Neural crest cell (in vitro differentiated cells): ENCODE data around the gene LRTM2. TPM values are rescaled to one million over a fixed set of nuclear protein-coding genes. Genes with fewer than 3 reads are reported as not detected.

Source experiments
- DNase-seq: peaks from one replicate; pipeline ENCODE4 v3.0.0; 2021; ENCODE audit warnings: low read depth, mixed read lengths, low spot score
- H3K27ac Mint-ChIP-seq: one replicate; pipeline ENCODE4 v1.8.0; 2021; ENCODE audit warnings: mild to moderate bottlenecking, mixed read lengths; ENCODE audit not compliant: unreplicated experiment
- H3K27me3 Mint-ChIP-seq: 2 replicates; pipeline ENCODE4 v1.8.0; 2021; ENCODE audit warnings: low read depth, mild to moderate bottlenecking, mixed read lengths
- H3K36me3 Mint-ChIP-seq: 2 replicates; pipeline ENCODE4 v1.8.0; 2021; ENCODE audit warnings: low read depth, mild to moderate bottlenecking, mixed read lengths
- H3K4me1 Mint-ChIP-seq: 2 replicates; pipeline ENCODE4 v1.8.0; 2021; ENCODE audit warnings: mixed read lengths
- H3K4me3 Mint-ChIP-seq: one replicate; pipeline ENCODE4 v1.8.0; 2021; ENCODE audit warnings: mild to moderate bottlenecking, mixed read lengths
- H3K9me3 Mint-ChIP-seq: 2 replicates; pipeline ENCODE4 v1.8.0; 2021; ENCODE audit warnings: mixed read lengths
- total RNA-seq: library from RNA; stranded (reverse); gene quantifications from 2 replicates; pipeline ENCODE4 v1.2.1, GENCODE V29; 2021
- TF ChIP-seq, protein P1 (sequence below): fragments of 200-600 bp; sonication (generic); conservative IDR thresholded peaks from 2 replicates; pipeline ENCODE4 v1.5.0; 2021; ENCODE audit warnings: antibody characterized with exemption, mild to moderate bottlenecking

Gene LRTM2
- total RNA-seq, 1 donor from 2014 or later, result 0.19 TPM

GRCh38 chr12:1857086-1857485, 36.7 kb downstream of the LRTM2 start:
- Mint-ChIP-seq H3K27ac (no peak overlapping the region), H3K27me3 (no peaks in the 10 kb centered on the region), H3K9me3 (no peaks in the 10 kb centered on the region), H3K4me3 (no peak overlapping the region), H3K36me3 (no peaks in the 10 kb centered on the region), H3K4me1 (peaks cover 4% of the 10 kb centered on the region)
- DNase-seq, result no peak
- TF ChIP-seq, protein P1, sequence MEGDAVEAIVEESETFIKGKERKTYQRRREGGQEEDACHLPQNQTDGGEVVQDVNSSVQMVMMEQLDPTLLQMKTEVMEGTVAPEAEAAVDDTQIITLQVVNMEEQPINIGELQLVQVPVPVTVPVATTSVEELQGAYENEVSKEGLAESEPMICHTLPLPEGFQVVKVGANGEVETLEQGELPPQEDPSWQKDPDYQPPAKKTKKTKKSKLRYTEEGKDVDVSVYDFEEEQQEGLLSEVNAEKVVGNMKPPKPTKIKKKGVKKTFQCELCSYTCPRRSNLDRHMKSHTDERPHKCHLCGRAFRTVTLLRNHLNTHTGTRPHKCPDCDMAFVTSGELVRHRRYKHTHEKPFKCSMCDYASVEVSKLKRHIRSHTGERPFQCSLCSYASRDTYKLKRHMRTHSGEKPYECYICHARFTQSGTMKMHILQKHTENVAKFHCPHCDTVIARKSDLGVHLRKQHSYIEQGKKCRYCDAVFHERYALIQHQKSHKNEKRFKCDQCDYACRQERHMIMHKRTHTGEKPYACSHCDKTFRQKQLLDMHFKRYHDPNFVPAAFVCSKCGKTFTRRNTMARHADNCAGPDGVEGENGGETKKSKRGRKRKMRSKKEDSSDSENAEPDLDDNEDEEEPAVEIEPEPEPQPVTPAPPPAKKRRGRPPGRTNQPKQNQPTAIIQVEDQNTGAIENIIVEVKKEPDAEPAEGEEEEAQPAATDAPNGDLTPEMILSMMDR, result no peak

- no peak overlapping the region for H3K27ac Mint-ChIP-seq
These were observed 37.5 kb downstream of the LRTM2 start for GRCh38 chr12:1857821-1858220.

DNA sequence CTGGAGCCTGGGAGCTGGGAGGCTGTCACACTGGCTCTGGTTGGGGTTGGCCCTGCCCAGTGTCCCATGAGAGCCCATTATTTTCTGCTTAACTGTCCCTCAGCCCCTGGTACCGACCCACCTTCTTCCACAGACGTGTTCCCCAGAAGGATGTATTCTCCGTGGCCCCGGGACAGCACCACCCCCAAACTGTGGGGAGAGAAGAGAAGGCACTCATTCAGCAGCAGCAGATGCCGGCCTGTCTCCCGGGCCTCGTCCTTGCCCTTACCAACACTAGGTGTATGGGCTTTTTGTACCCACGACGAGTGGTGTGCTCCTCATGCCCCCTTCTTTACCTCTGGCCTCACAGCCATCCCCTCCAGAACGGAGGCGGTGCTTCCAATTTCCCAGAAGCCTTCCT, 38.1 kb downstream of the LRTM2 start:
- no peak overlapping the region for H3K4me3 Mint-ChIP-seq

More at GRCh38 chr12:1857821-1858220, 37.5 kb downstream of the LRTM2 start:
- no peak for DNase-seq
- Mint-ChIP-seq H3K4me1 (peaks cover 4% of the 10 kb centered on the region), H3K27me3 (no peaks in the 10 kb centered on the region), H3K9me3 (no peaks in the 10 kb centered on the region), H3K36me3 (no peaks in the 10 kb centered on the region), H3K4me3 (no peak overlapping the region)
- TF ChIP-seq, protein P1, result no peak

GRCh38 chr12:1859643-1860042, 39.3 kb downstream of the LRTM2 start:
- no peak for DNase-seq
- no peaks in the 10 kb centered on the region for H3K27me3 Mint-ChIP-seq
- TF ChIP-seq, protein P1, result no peak
- H3K27ac Mint-ChIP-seq, result no peak overlapping the region
- H3K9me3 Mint-ChIP-seq, result no peaks in the 10 kb centered on the region
- H3K36me3 Mint-ChIP-seq, result no peaks in the 10 kb centered on the region
- H3K4me1 Mint-ChIP-seq, result peaks cover 4% of the 10 kb centered on the region
- no peak overlapping the region for H3K4me3 Mint-ChIP-seq

More for the DNA sequence above, 38.1 kb downstream of the LRTM2 start:
- TF ChIP-seq, protein P1, result no peak
- H3K27me3 Mint-ChIP-seq, result no peaks in the 10 kb centered on the region
- no peak for DNase-seq
- H3K9me3 Mint-ChIP-seq, result no peaks in the 10 kb centered on the region
- peaks cover 4% of the 10 kb centered on the region for H3K4me1 Mint-ChIP-seq
- H3K36me3 Mint-ChIP-seq, result no peaks in the 10 kb centered on the region
- no peak overlapping the region for H3K27ac Mint-ChIP-seq

DNA sequence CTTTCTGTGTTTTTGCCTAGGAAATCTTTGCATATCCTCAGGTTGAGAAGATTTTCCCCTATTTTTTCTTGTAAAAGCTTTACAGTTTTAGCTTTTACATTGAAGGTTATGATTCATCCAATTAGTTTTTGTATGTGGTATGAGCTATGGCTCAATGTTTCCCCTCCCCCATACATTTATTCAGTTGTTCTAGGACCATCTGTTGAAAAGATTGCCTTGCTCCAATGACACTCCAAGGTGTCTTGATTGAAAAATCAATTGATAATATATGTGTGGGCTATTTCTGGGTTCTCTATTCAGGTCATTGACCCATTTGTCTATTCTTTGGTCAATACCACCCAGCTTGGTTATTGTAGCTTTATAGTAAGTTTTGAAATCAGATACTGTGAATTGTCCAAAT, 42.6 kb downstream of the LRTM2 start:
- TF ChIP-seq, protein P1, result no peak
- Mint-ChIP-seq H3K27me3 (no peaks in the 10 kb centered on the region), H3K27ac (no peak overlapping the region), H3K36me3 (no peaks in the 10 kb centered on the region), H3K4me3 (no peak overlapping the region), H3K4me1 (peaks cover 11% of the 10 kb centered on the region), H3K9me3 (peaks cover 3% of the 10 kb centered on the region)
- no peak for DNase-seq

GRCh38 chr12:1863823-1864222, 43.5 kb downstream of the LRTM2 start:
- Mint-ChIP-seq H3K9me3 (peaks cover 3% of the 10 kb centered on the region), H3K36me3 (no peaks in the 10 kb centered on the region), H3K4me3 (no peak overlapping the region), H3K4me1 (peaks cover 11% of the 10 kb centered on the region), H3K27me3 (no peaks in the 10 kb centered on the region), H3K27ac (no peak overlapping the region)
- TF ChIP-seq, protein P1, result no peak
- no peak for DNase-seq
